HFFc6 (cell line): ENCODE measurements around the gene RDH13. TPM values are rescaled to one million over a fixed set of nuclear protein-coding genes. Genes with fewer than 3 reads are reported as not detected.
"Not testable (repeated sequence)": the region's sequence is repeated elsewhere in the genome, so short reads cannot be mapped to it uniquely, and the experiment has no call there.

Experiments used
- DNase-seq: peaks from one replicate; pipeline ENCODE4 v3.0.0-alpha.2; 2018
- H3K27ac Mint-ChIP-seq: 2 replicates; pipeline ENCODE4 v1.8.0; 2020; ENCODE audit warnings: mild to moderate bottlenecking, mixed read lengths
- H3K27me3 Mint-ChIP-seq: 2 replicates; pipeline ENCODE4 v1.8.0; 2021; ENCODE audit warnings: mild to moderate bottlenecking, moderate library complexity, mixed read lengths; ENCODE audit not compliant: insufficient read depth
- H3K36me3 Mint-ChIP-seq: 2 replicates; pipeline ENCODE4 v1.8.0; 2021; ENCODE audit warnings: low read depth, mixed read lengths
- H3K4me1 Mint-ChIP-seq: 2 replicates; pipeline ENCODE4 v1.8.0; 2020; ENCODE audit warnings: low read depth, mixed read lengths
- H3K4me3 Mint-ChIP-seq: 2 replicates; pipeline ENCODE4 v1.8.0; 2020; ENCODE audit warnings: mild to moderate bottlenecking, moderate library complexity, mixed read lengths
- H3K9me3 Mint-ChIP-seq: 2 replicates; pipeline ENCODE4 v1.8.0; 2020; ENCODE audit warnings: mild to moderate bottlenecking, mixed read lengths
- CTCF ChIP-seq: fragments of 200-600 bp; sonication (generic); IDR thresholded peaks from 2 replicates; pipeline ENCODE4 v1.5.0; 2021; ENCODE audit warnings: antibody characterized with exemption, mild to moderate bottlenecking
- total RNA-seq, 6 experiments: library from RNA; stranded (reverse); fragmentation: NEBNext Ultra II Directional; extraction: Animal tissue kit (Norgen Biotek cat#: 25700); gene quantifications; 2 replicates in 1 of 6; 3 replicates in 5 of 6; pipeline ENCODE4 v1.2.3, GENCODE V29; 2021

The RDH13 gene
- total RNA-seq, 6 experiments from 2014 or later, result 2.4 to 3.3 (median 2.8) TPM

GRCh38 chr19:55016017-55016416 is 46.9 kb downstream of the RDH13 start:
- no peak overlapping the region for H3K4me3 Mint-ChIP-seq
- H3K9me3 Mint-ChIP-seq, result peaks cover 12% of the 10 kb centered on the region; the same call in 1 of the 2 replicates
- H3K4me1 Mint-ChIP-seq, result no peaks in the 10 kb centered on the region
- DNase-seq, result no peak
- peaks cover 6% of the 10 kb centered on the region for H3K27me3 Mint-ChIP-seq
- no peaks in the 10 kb centered on the region for H3K36me3 Mint-ChIP-seq
- TF ChIP-seq CTCF, result no peak
- H3K27ac Mint-ChIP-seq, result no peak overlapping the region

GRCh38 chr19:55015126-55015525 is 47.8 kb downstream of the RDH13 start:
- no peak for DNase-seq
- H3K4me3 Mint-ChIP-seq, result no peak overlapping the region
- peaks cover 7% of the 10 kb centered on the region; the same call in 1 of the 2 replicates for H3K9me3 Mint-ChIP-seq
- H3K4me1 Mint-ChIP-seq, result no peaks in the 10 kb centered on the region
- no peaks in the 10 kb centered on the region for H3K36me3 Mint-ChIP-seq
- no peak overlapping the region for H3K27ac Mint-ChIP-seq
- H3K27me3 Mint-ChIP-seq, result peaks cover 4% of the 10 kb centered on the region
- TF ChIP-seq CTCF, result no peak

GRCh38 chr19:55014714-55015113 is 48.2 kb downstream of the RDH13 start:
- Mint-ChIP-seq H3K27me3 (peaks cover 4% of the 10 kb centered on the region), H3K36me3 (no peaks in the 10 kb centered on the region)

GRCh38 chr19:55013596-55013995 is 49.4 kb downstream of the RDH13 start:
- no peak for DNase-seq
- Mint-ChIP-seq H3K27me3 (peaks cover 5% of the 10 kb centered on the region), H3K4me1 (no peaks in the 10 kb centered on the region), H3K9me3 (peaks cover 7% of the 10 kb centered on the region; the same call in 1 of the 2 replicates), H3K4me3 (no peak overlapping the region), H3K36me3 (no peaks in the 10 kb centered on the region), H3K27ac (no peak overlapping the region)
- no peak for TF ChIP-seq CTCF

More at GRCh38 chr19:55014714-55015113, 48.2 kb downstream of the RDH13 start:
- Mint-ChIP-seq H3K9me3 (peaks cover 7% of the 10 kb centered on the region; the same call in 1 of the 2 replicates), H3K27ac (no peak overlapping the region), H3K4me3 (no peak overlapping the region), H3K4me1 (no peaks in the 10 kb centered on the region)
- TF ChIP-seq CTCF, result no peak
- DNase-seq, result no peak

- H3K27me3 Mint-ChIP-seq, result peaks cover 6% of the 10 kb centered on the region
- H3K9me3 Mint-ChIP-seq, result peaks cover 8% of the 10 kb centered on the region; the same call in 1 of the 2 replicates
- H3K27ac Mint-ChIP-seq, result no peak overlapping the region
- no peaks in the 10 kb centered on the region for H3K4me1 Mint-ChIP-seq
- no peak for DNase-seq
- TF ChIP-seq CTCF, result no peak
- no peaks in the 10 kb centered on the region for H3K36me3 Mint-ChIP-seq
- no peak overlapping the region for H3K4me3 Mint-ChIP-seq
Measured at GRCh38 chr19:55012306-55012705, 50.6 kb downstream of the RDH13 start.

- not testable (repeated sequence) for H3K27ac Mint-ChIP-seq, H3K27me3 Mint-ChIP-seq, H3K36me3 Mint-ChIP-seq, H3K4me1 Mint-ChIP-seq, H3K4me3 Mint-ChIP-seq, DNase-seq
- H3K9me3 Mint-ChIP-seq, result peaks cover 24% of the 10 kb centered on the region
Measured at GRCh38 chr19:55010561-55010960, 52.4 kb downstream of the RDH13 start.

GRCh38 chr19:55008781-55009180 is 54.2 kb downstream of the RDH13 start:
- H3K27me3 Mint-ChIP-seq, H3K4me1 Mint-ChIP-seq, H3K4me3 Mint-ChIP-seq, DNase-seq, H3K36me3 Mint-ChIP-seq, H3K27ac Mint-ChIP-seq: not testable (repeated sequence)
- H3K9me3 Mint-ChIP-seq, result peaks cover 35% of the 10 kb centered on the region

GRCh38 chr19:55008189-55008588 is 54.8 kb downstream of the RDH13 start:
- H3K27ac Mint-ChIP-seq, H3K36me3 Mint-ChIP-seq, H3K27me3 Mint-ChIP-seq, DNase-seq, H3K4me1 Mint-ChIP-seq, H3K4me3 Mint-ChIP-seq: not testable (repeated sequence)
- peaks cover 41% of the 10 kb centered on the region for H3K9me3 Mint-ChIP-seq

- H3K36me3 Mint-ChIP-seq, DNase-seq, H3K27me3 Mint-ChIP-seq, H3K4me3 Mint-ChIP-seq, H3K4me1 Mint-ChIP-seq, H3K27ac Mint-ChIP-seq: not testable (repeated sequence)
- peaks cover 42% of the 10 kb centered on the region for H3K9me3 Mint-ChIP-seq
Measured at GRCh38 chr19:55007537-55007936, 55.4 kb downstream of the RDH13 start.
